Activated CD8-positive, alpha-beta memory T cell treated with anti-CD3 and anti-CD28 coated beads, Interleukin-2, amount 50 U/mL, for 1 hour (primary cell): ENCODE measurements around the gene OBI1.

ENCODE experiments used
- DNase-seq: peaks from one replicate; pipeline ENCODE4 v3.0.0-alpha.2; 2020; ENCODE audit errors: extremely low read depth

Gene OBI1

GRCh38 chr13:78576261-78576660, 82.7 kb downstream of the OBI1 start:
- no peak for DNase-seq

- no peak for DNase-seq
These were observed 86.5 kb downstream of the OBI1 start for GRCh38 chr13:78572459-78572858.

DNA sequence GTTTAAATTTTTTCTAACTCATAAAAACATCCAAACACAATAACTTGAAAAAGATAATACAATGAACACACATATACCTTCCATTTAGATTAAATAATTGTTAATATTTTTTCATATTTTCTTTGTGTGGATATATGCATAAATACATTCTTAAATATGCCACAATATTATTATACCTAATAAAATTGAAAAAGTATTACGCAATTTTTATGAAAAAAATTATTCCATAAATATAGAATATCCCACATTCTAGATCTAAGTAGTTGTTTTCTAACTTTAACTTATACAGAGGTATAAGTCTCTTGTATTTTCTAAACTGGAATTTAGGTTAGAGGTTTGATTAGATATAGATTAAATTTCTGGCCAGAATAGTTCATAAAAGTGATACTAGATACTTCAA, 89.9 kb downstream of the OBI1 start:
- no peak for DNase-seq

DNA sequence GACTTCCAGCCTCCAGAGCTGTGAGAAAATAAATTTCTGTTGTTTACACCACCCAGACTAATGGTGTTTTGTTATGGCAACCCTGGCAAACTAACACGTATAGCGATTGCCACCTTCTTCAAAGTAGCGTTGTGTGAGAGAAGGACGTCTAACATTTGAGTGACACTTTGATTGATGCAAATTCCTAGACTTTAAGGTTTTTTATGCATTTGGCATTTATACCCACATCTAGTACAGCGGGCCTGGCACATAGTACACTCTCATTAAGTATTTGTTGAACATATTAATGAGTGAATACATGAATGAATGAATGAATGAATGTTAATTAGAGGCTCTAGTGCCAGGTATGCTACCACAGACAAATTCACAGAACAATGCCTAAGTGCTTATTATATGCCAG, 92.3 kb downstream of the OBI1 start:
- no peak for DNase-seq
